ENCODE measurements around the gene ERI3. TPM values are rescaled to one million over a fixed set of nuclear protein-coding genes. Genes with fewer than 3 reads are reported as not detected.

The ERI3 gene
- total and polyA plus RNA-seq, 2 of the 4 experiments (the other 2 are of a cell fraction): 56.6 to 70.9 TPM

GRCh38 chr1:44256762-44257554, 98.1 kb downstream of the ERI3 start:
- Histone ChIP-seq H4K20me1 (ENCODE audit: insufficient read depth, low read length) (no peaks in the 10 kb centered on the region; the same call in none of the 2 replicates), H2BK20ac (ENCODE audit: low read depth, low read length) (no peak overlapping the region), H3K14ac (replicated peaks; ENCODE audit: low read depth, low read length) (no peak overlapping the region), H3K56ac (ENCODE audit: extremely low read depth, insufficient read depth, low read length) (no peak overlapping the region), H3K23ac (ENCODE audit: low read depth, low read length) (no peak overlapping the region), H4K5ac (ENCODE audit: low read depth, low read length) (no peak overlapping the region), H3K4me3 (ENCODE audit: insufficient read depth, low read depth, low read length) (no peak overlapping the region), H3K27me3 (ENCODE audit: control insufficient read depth, insufficient read depth, low read length) (no peaks in the 10 kb centered on the region), H3K36me3 (ENCODE audit: control insufficient read depth, insufficient read depth, low read length) (peaks cover 7% of the 10 kb centered on the region), H4K91ac (ENCODE audit: insufficient read depth, low read depth, low read length) (no peak overlapping the region), H3K18ac (ENCODE audit: low read depth, low read length) (no peak overlapping the region), H2AK9ac (replicated peaks; ENCODE audit: low read depth, low read length, poor library complexity) (no peak overlapping the region), H2AK5ac (ENCODE audit: low read depth, low read length) (no peak overlapping the region), H2AFZ (replicated peaks; ENCODE audit: low read length, poor library complexity) (no peak overlapping the region), H3K4me1 (ENCODE audit: control insufficient read depth, insufficient read depth, low read length) (no peaks in the 10 kb centered on the region), H4K8ac (ENCODE audit: low read depth in 2 of 2, low read length in 2 of 2) (no peak overlapping the region), H3K9me3 (ENCODE audit: control insufficient read depth, insufficient read depth, low read length) (no peaks in the 10 kb centered on the region), H3K9ac (ENCODE audit: low read depth, low read length) (no peak overlapping the region), H3K9me1 (ENCODE audit: insufficient read depth, low read length) (peaks cover 5% of the 10 kb centered on the region; the same call in 1 of the 2 replicates), H2BK15ac (ENCODE audit: low read depth, low read length) (no peak overlapping the region), H3K27ac (ENCODE audit: insufficient read depth, low read length) (no peak overlapping the region), H2BK120ac (ENCODE audit: low read depth, low read length) (no peak overlapping the region), H3K4me2 (ENCODE audit: low read depth, low read length) (no peak overlapping the region), H3K4ac (ENCODE audit: low read depth, low read length) (no peak overlapping the region), H3K79me1 (ENCODE audit: low read depth in 1 of 2, low read length in 2 of 2) (no peaks in the 10 kb centered on the region), H2BK5ac (ENCODE audit: low read depth, low read length, poor library complexity, severe bottlenecking) (no peak overlapping the region)
- ChIA-PET CTCF (interaction anchor here (0.9 kb wide), 1 partner anchor 19 kb away, joined by 3 read pairs; no protein-coding TSS in a partner anchor), POLR2A (ENCODE audit: unreplicated experiment) (no interaction called here)
- DNase-seq (no peak), ATAC-seq (ENCODE audit: low read depth) (no peak)
- BruUV-seq (replicated peaks): no TSS peak
- no CpG with 5 or more reads among the region's 10 CpGs for WGBS, 2 experiments (ENCODE audit: extremely low coverage in 2 of 2, insufficient read length in 1 of 2)
- in situ Hi-C loops (cut with MboI; ENCODE audit: low sequenced_read_pairs): no loop called here
- dilution Hi-C loops (cut with HindIII; ENCODE audit: low sequenced_read_pairs, unreplicated experiment): no loop called here
- intact Hi-C loops (cut with micrococcal nuclease): no loop called here
- TF ChIP-seq NFE2L2 (IDR thresholded peaks at IDR 0.05; ENCODE audit: low read depth, low read length) (no peak), RAD21 (IDR thresholded peaks at IDR 0.05; ENCODE audit: low read length) (no peak), CHD1 (IDR thresholded peaks at IDR 0.05; ENCODE audit: low read depth, low read length) (no peak), RCOR1 (IDR thresholded peaks at IDR 0.05; ENCODE audit: insufficient replicate concordance, low read length) (no peak), USF2 (IDR thresholded peaks at IDR 0.05; ENCODE audit: low read depth, low read length) (no peak), MXI1 (IDR thresholded peaks at IDR 0.05; ENCODE audit: borderline replicate concordance, low read depth, low read length) (no peak), FOS (IDR thresholded peaks at IDR 0.05; ENCODE audit: low read depth, low read length) (no peak), ELK1 (IDR thresholded peaks at IDR 0.05; ENCODE audit: borderline replicate concordance, low read depth, low read length) (no peak)

Measured in IMR-90 (cell line).